Endothelial cell of umbilical vein (primary cell): ENCODE data around the gene AKTIP.

ENCODE experiments used
- CTCF ChIP-seq, 2 donors: IDR thresholded peaks; 1 replicate in 1 of 2; 2 replicates in 1 of 2; pipeline ENCODE4 v1.5.1; 2011; ENCODE audit warnings: low read length in 2 of 2, mild to moderate bottlenecking in 2 of 2, moderate library complexity in 2 of 2, control low read depth in 1 of 2, inconsistent platforms in 1 of 2, low read depth in 1 of 2; ENCODE audit not compliant: insufficient read depth in 1 of 2; ENCODE audit errors: extremely low read depth in 1 of 2
- POLR2A ChIP-seq: IDR thresholded peaks from 2 replicates; pipeline ENCODE4 v1.6.1; 2012; ENCODE audit warnings: low read depth, mild to moderate bottlenecking, control low read depth, low read length
- POLR2AphosphoS5 ChIP-seq: IDR thresholded peaks from 2 replicates; pipeline ENCODE4 v1.6.1; 2012; ENCODE audit warnings: low read depth, mild to moderate bottlenecking, control low read depth, low read length, moderate library complexity; ENCODE audit not compliant: insufficient read depth

- TF ChIP-seq POLR2AphosphoS5 (no peak), CTCF (IDR thresholded peaks at IDR 0.05; ENCODE audit: extremely low read depth in 1 of 2, insufficient read depth in 1 of 2, low read depth in 1 of 2, low read length in 2 of 2) (no peak), POLR2A (no peak)
Measured at GRCh38 chr16:53529513-53529912, 26.5 kb upstream of the AKTIP start.
